Measurements from ENCODE around the gene PLIN1.
A peak's percentile ranks its signal among the peaks of the same experiment; 100 is the strongest.

The PLIN1 gene

DNA sequence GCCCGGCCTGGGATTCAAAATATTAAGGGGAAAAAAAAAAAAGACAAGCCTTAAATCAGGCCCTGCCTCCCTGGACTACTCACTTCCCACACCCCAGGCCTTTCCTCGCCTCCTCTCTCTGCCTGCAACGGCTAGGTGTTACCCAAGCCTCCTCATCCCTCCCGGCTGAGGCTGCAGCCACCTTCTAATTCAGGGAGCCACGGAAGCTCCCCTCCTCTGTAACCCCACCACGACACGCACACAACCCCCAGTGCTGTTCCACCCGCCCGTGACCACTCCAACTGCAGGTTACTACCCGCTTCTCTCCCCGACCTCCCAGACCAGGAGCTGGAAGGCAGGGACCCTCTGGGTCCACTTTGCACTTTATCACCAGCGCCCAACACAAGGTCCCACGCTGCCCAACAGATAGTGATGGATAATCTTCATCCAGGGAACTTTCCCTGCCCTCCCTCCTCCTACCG lies 24.8 kb downstream of the PLIN1 start:
- peak; percentile 13 for DNase-seq (ENCODE audit: low read depth)
- H3K4me3 ChIP-seq (ENCODE audit: control insufficient read depth, low read depth, low read length), result peak overlapping the region; percentile 73
- TF ChIP-seq, protein P1, sequence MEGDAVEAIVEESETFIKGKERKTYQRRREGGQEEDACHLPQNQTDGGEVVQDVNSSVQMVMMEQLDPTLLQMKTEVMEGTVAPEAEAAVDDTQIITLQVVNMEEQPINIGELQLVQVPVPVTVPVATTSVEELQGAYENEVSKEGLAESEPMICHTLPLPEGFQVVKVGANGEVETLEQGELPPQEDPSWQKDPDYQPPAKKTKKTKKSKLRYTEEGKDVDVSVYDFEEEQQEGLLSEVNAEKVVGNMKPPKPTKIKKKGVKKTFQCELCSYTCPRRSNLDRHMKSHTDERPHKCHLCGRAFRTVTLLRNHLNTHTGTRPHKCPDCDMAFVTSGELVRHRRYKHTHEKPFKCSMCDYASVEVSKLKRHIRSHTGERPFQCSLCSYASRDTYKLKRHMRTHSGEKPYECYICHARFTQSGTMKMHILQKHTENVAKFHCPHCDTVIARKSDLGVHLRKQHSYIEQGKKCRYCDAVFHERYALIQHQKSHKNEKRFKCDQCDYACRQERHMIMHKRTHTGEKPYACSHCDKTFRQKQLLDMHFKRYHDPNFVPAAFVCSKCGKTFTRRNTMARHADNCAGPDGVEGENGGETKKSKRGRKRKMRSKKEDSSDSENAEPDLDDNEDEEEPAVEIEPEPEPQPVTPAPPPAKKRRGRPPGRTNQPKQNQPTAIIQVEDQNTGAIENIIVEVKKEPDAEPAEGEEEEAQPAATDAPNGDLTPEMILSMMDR (IDR thresholded peaks at IDR 0.05; ENCODE audit: control insufficient read depth, insufficient read depth, low read depth, low read length, missing control alignments), result no peak

DNA sequence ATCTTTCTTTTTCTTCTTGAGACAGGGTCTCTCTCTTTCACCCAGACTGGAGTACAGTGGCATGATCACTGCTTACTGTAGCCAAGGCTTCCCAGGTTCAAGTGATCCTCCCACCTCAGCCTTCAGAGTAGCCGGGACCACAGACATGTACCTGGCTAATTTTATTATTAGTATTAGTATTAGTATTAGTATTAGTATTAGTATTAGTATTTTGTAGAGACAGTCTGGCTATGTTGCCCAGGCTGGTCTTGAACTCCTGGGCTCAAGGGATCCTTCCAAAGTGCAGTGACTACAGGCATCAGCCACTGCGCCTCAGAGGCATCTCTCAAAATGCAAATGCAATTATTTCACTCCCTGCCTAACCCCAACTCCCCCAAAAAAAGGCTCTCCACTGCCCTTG lies 25.6 kb downstream of the PLIN1 start:
- no peak overlapping the region for H3K4me3 ChIP-seq (ENCODE audit: control insufficient read depth, low read depth, low read length)
- DNase-seq (ENCODE audit: low read depth), result no peak
- TF ChIP-seq, protein P1 (IDR thresholded peaks at IDR 0.05; ENCODE audit: control insufficient read depth, insufficient read depth, low read depth, low read length, missing control alignments), result no peak

DNA sequence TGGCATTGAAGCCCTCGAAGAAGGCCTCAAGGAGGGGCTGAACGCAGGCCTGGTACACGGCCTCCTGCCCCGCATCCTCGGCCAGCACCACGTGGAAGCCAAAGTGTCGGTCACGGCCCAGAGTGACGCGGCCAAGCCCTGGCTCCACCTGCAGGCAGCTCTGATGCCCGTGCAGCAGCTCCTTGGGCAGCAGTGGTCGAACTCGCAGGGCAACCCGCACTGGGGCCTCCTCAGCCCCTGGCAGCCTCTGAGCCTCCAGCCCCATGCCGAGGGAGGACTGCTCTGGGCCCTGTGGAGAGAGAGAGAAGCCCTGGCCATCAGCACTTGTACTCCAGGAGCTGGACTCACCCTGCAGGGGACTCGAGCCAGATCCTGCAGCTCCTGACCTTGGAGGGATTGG lies 26.5 kb downstream of the PLIN1 start:
- TF ChIP-seq, protein P1 (IDR thresholded peaks at IDR 0.05; ENCODE audit: control insufficient read depth, insufficient read depth, low read depth, low read length, missing control alignments), result no peak
- DNase-seq (ENCODE audit: low read depth), result no peak
- no peak overlapping the region for H3K4me3 ChIP-seq (ENCODE audit: control insufficient read depth, low read depth, low read length)

DNA sequence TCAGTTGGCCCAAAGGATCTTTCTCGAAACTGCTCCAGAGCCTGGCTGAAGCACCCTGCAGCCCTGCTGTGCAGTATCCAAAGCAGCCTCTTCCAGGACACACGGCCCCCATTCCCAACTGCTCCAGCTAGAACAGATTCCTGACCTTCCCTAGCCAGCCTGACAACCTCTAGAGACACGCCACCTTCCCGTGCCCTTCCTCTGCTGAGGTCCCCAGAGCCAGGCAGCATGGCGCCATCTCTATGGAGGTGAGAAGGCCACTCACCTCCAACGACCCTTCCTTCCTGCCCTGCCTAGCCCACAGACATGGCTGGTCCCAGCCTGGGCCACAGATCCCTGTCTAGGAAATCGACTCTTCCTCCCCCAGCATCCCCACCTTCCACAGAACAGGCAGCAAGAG lies 27.0 kb downstream of the PLIN1 start:
- TF ChIP-seq, protein P1 (IDR thresholded peaks at IDR 0.05; ENCODE audit: control insufficient read depth, insufficient read depth, low read depth, low read length, missing control alignments), result no peak
- DNase-seq (ENCODE audit: low read depth), result no peak
- no peak overlapping the region for H3K4me3 ChIP-seq (ENCODE audit: control insufficient read depth, low read depth, low read length)

DNA sequence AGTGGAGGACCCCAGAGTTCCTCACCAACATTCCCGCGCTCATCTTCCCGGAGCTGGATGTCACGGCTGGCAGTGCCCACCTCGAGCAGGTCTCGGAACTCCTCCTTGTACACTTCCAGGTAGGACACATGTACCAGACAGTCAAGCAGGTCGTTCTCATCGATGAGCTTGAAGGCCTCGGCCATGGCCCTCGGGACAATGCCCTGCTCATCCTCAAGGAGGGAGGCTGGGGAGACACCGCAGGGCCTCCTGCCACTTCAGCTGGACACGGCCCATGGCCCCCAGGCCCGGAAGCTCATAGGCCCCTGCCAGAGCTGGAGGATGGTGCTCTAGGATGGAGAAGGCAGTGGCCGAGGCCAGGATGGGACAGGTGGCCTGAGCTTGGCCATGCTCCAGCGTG lies 29.5 kb downstream of the PLIN1 start:
- DNase-seq (ENCODE audit: low read depth), result no peak
- TF ChIP-seq, protein P1 (IDR thresholded peaks at IDR 0.05; ENCODE audit: control insufficient read depth, insufficient read depth, low read depth, low read length, missing control alignments), result no peak
- H3K4me3 ChIP-seq (ENCODE audit: control insufficient read depth, low read depth, low read length), result no peak overlapping the region

DNA sequence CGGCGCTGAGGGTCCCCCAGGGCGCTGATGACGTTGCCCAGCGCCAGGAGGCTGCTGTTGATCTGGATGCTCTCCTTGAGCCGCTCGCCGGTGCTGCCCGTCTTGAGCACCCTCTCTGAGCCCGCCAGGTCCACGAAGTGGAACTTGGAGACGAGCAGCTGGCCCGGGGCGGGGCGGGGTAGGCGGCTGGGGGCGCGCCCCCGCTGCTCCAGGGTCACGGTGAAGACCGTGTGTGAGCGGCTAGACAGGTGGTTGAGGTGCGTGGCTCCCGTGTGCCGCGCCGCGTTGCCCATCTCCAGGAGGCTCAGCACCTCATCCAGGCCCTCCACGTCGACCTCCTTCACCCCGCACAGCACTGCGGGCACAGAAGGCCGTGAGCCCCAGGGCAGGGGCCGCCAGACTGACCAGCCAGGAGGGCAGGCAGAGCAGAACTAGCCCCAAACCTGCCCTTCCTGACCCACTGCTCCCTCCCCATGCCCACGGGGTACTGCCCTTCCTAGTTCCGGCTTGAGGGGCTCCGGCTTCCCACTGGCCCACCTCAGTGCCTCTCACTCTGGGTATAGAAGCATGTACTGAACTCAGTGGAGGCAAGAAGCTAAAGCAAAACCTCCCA lies 30.0 kb downstream of the PLIN1 start:
- DNase-seq (ENCODE audit: low read depth), result no peak
- H3K4me3 ChIP-seq (ENCODE audit: control insufficient read depth, low read depth, low read length), result no peak overlapping the region
- TF ChIP-seq, protein P1 (IDR thresholded peaks at IDR 0.05; ENCODE audit: control insufficient read depth, insufficient read depth, low read depth, low read length, missing control alignments), result no peak

All from AG09309 (cell line).